GM21737 (cell line): ENCODE measurements around the gene RUNDC3A.
A peak's percentile ranks its signal among the peaks of the same experiment; 100 is the strongest.
"Not testable (repeated sequence)": the region's sequence is repeated elsewhere in the genome, so short reads cannot be mapped to it uniquely, and the experiment has no call there.

Experiments used
- ATAC-seq: cut with Tn5 transposase; IDR thresholded peaks from one replicate; pipeline ENCODE4 v1.9.1; 2021; ENCODE audit warnings: mild to moderate bottlenecking, moderate library complexity; ENCODE audit not compliant: unreplicated experiment

RUNDC3A gene

GRCh38 chr17:44318077-44318892 lies 9.9 kb downstream of the RUNDC3A start:
- ATAC-seq = no peak

DNA sequence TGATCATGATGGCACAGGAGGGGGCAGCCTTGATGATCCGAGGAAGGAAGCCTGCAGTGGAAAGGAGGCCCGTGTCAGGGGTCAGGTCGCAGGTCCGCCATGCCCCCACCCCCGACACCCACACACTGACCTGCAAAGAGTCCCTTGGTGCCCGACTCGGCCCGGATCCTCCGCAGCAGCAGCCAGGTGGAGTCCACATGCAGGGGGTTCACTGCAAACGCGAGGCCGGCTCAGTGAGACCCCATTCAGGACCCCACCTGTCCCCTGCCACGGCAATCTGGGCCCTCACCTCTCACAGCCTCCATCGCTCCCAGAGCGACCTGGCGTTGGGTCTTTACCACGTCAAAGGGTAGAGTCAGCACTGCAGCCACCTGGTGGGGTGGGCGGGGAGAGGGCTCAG lies 11.7 kb downstream of the RUNDC3A start:
- ATAC-seq = no peak

DNA sequence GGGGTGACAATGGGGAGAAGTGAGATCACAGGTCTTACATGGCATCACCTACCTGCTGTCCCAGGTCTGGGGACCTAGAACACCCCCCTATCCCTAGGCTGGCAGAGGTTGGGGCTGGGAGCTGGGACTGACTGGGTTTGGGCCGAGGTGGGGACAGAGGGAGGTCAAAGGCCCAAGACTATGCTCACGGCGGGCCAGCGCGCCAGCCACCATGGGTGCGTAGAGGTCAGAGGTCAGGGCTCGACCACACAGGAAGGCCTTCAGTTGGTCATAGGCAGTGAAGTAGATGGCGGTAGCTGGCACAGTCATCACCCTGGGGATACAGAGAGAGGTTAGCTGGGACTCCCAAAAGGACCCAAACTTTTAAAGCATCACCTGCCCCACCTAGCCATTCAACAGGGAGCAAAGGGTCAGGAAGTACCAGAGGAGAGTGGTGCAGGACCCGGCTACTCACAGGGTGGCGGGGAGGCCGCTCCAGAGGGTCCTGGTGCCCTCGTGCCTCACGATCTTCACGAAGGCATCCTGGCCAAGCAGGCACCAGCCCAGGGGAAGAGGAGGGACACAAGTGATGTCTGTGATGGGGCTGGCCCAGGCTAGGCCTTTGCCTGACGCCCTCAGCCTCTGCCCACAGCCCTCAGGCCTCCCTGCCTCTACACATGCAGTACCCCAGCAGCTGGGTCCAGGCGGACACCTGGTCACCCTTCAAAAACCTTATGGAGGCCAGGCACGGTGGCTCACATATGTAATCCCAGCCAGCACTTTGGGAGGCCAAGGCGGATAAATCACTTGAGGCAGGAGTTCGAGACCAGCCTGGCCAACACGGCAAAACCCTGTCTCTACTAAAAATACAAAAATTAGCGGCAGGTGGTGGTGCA lies 13.1 kb downstream of the RUNDC3A start:
- ATAC-seq = no peak

DNA sequence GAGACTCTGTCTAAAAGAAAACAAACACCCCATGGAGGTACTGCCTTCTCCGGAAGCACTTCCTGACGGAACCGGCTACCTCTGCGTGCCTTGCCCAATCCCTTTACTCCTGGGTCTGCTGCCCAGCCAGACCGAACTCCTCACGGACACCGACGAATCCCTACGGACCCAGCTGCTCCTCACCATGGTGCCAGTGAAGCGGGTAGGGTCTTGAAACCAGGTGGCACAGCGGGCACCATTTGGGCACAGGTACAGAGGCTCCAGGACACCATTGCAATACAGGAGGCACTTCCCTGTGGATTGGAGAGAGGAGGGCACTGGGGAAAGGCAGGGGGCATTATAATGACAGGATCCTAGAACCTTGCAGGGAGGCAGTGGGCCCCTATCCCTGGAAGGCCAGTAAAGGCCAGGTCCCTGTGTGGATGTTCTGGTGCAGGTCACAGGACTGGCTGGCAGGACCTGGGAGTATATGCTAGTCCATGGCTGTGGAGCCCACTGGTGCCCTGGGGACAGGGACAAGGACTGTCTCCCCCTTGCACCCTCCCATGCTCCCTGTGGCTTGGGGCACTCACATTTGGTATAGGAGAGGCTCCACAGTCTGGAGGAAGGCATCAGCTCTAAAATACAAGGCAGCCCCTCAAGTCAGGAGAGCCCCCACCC lies 14.0 kb downstream of the RUNDC3A start:
- no peak for ATAC-seq

GRCh38 chr17:44323359-44324091 lies 15.1 kb downstream of the RUNDC3A start:
- ATAC-seq = no peak

DNA sequence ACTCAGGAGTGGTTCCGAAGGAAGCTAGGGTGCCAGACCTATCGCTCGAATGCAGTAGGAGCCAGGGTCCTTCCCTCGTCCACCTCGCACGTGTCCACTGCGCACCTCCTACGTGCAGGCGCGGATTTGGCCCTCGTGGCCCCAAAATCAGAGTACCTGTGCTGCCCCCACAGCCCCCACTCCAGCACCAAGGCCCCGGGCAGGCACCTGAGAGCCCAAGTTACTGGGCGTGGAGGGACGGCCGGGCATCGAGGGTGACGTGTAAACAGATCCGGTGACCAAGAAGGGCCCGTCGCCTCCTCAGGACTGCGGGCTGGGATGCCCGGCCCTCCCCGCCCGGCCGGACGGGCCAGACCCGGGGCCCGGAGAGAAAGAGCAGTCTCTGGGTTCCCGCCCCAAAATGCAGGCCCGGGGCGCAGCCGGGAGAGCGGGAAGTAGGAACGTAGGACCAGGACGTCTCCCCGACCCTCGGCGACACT lies 15.7 kb downstream of the RUNDC3A start:
- peak; percentile 8 for ATAC-seq

DNA sequence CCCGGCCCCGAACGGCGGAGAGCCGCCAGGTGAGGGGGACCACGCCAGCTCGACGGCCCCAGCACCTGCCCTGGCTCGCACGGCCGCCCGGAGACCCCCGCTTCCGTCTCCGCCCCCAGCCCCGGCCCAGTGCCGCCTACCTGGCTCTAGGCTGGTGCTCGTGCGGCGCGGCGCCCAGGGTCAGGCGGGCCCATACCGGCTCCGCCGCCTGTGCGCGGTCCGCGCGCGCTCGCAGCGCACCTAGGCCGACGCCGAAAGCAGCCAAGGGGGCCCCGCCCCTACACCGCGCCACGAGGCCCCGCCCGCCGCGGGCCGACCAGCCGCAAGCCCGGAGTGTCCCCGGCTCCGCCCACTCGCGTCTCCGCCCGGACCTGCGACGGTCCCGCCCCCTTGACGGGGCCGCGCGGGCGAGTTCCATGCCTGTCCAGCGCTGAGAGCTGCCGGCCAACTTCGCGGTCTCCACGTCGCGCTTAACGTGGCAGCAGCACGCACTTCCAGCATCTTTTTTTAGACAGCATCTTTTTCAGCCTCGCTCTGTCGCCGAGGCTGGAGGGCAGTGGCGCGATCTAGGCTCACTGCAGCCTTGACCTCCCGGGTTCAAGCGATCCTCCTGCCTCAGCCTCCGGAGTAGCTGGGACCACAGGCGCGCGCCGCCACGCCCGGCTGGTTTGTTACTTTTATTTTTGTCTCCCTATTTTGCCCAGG lies 16.3 kb downstream of the RUNDC3A start, which contains the start of gene SLC25A39:
Gene SLC25A39 (minus strand): TSS at position 253 of the 705 bp plus-strand sequence. CDS start 1,261 bp downstream, outside the sequence.
- ATAC-seq = peak; percentile 51

DNA sequence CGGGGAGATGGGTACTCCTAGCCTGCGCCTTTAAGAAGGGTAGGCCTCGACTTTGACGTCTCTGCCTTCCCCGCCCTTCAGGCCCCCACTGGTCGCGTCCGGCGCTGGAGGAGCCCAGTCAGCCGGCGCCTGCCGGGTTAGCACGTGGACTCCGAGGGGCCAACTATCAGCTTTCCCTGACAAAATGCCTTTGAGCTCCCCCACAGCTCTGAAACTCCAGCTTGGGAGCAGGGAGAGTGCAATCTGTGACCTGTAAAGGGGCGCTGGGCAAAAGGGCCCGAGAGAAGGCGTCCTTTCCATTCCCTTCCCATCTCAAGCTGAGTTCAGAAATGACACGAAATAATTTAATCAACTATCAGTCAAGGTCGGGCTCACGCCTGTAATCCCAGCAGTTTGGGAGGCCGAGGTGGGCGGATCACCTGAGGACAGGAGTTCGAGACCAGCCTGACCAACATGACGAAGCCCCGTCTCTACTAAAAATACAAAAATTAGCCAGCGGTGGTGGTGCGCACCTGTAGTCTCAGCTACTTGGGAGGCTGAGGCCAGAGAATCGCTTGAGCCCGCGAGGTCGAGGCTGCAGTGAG lies 18.6 kb downstream of the RUNDC3A start:
- ATAC-seq = peak; percentile 48

- ATAC-seq = no peak
These were observed 19.5 kb downstream of the RUNDC3A start for GRCh38 chr17:44327715-44328449.

GRCh38 chr17:44329516-44329915 lies 21.1 kb downstream of the RUNDC3A start:
- not testable (repeated sequence) for ATAC-seq

GRCh38 chr17:44330263-44330662 lies 21.9 kb downstream of the RUNDC3A start:
- ATAC-seq = not testable (repeated sequence)

DNA sequence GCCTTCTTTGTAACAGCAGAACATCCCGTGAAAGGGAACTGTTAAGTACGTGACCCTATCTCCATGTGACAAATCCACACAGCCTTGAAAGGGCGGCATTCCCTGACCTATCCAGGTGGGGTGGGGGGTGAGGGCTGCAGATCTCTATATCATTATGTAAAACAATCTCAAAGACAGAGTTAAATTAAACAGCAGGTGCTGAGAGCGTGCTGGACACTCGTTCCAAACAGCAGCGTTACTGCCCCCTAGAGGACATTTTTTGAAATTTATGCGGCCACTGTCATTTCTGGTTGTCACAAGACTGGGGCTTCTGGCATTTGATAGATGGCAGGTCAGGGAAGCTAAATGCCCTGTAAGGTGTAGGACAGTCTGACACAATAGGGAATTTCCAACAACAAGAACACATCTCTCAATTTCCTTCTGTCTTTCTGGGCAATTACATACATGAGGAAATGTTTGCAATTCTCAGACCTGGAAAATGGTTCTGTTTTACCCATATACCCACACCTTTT lies 22.9 kb downstream of the RUNDC3A start:
- ATAC-seq = no peak

DNA sequence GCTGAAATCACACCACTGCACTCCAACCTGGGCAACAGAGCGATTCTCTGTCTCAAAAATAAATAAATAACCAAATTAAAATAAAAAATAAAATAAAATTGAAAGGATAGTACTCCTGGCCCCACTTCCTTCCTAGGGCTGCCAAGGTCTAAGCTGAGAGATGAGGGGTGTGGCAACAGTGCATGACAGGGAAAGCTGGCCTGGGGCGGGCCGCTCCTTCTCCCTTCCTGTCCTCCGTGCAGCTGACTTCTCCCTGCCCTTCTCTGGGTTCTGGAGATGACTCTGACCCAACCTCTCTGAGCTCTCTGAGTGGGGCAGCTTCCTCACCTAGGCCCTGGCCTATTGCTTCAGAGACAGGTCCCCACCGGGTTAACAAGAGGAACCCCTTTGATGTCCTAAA lies 25.0 kb downstream of the RUNDC3A start:
- ATAC-seq = no peak

DNA sequence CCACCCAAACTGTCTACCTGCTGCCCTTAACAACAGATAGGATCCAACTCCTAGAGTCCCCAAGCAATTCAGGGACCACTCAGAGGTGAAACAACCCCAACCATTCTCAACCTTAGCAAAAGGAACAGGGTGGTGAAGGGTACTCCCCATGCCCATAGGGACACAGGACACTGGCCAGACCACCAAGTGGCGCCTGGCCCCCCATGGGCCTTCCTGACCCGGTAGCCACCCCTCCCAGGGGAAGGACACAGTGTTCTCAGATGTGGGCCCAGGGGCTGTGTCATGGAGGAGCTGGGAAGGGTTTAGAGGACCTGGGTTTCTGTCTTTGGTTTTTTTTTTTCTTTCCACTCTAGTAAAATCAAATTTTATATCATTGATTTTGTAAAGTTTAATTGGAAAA lies 25.9 kb downstream of the RUNDC3A start:
- ATAC-seq = no peak

DNA sequence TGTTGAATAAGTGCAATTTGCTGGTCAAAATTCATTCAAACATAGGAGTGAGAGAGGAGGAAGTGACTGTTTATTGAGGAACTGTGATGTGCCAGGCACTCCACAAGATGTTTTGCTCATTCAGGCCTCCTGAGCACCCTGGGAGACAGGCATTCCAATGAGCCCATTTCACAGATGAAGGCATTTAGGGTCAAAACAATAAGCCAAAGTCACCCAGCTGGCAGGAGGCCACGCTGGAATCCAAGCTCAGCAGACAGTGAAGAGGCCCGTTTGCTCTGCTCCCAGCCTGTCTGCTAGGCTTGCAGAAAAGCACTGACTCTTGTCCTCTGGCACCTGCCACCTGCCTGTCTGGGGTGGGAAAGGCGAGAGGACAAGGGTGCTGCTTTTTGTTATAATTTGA lies 26.3 kb downstream of the RUNDC3A start:
- ATAC-seq = no peak

DNA sequence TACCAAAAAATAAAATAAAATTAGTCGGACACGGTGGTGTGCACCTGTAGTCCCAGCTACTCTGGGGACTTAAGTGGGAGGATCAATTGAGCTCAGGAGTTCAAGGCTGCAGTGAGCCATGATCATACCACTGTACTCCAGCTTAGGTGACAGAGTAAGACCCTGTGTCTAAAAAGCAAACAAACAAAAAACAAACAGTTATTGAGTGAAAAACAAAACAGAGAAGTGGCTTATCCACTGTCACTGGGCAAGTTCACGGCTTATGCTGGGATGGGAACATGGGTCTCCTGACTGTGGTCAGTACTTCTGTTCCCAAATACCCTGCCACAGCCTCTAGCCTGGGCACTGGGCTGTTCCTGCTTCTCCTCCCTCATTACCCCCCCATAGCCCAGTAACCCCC lies 27.2 kb downstream of the RUNDC3A start:
- no peak for ATAC-seq

- no peak for ATAC-seq
These were observed 27.6 kb downstream of the RUNDC3A start for GRCh38 chr17:44335968-44336367.

GRCh38 chr17:44338702-44339101 lies 30.3 kb downstream of the RUNDC3A start:
- no peak for ATAC-seq

DNA sequence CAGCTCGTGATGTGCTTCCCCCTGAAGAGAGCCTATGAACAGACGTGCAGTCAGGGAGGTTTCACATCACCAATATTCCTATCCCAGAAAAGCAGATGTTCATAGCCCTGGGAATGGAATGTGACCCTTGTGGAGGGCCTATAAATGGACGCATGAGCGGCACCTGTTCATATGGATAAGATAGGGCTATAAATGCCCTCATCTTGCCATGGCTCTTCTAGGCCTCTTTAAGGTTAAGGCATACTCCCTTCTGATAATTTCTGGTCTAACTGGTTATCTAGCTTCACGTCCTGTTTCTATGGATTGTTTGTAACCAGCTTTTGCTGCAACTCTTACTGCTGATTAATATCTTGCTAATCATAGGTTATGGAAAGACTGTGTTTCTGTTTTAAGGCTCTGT lies 32.2 kb downstream of the RUNDC3A start:
- ATAC-seq = not testable (repeated sequence)
